Measurements from ENCODE around the gene PEPD.

Gene PEPD

DNA sequence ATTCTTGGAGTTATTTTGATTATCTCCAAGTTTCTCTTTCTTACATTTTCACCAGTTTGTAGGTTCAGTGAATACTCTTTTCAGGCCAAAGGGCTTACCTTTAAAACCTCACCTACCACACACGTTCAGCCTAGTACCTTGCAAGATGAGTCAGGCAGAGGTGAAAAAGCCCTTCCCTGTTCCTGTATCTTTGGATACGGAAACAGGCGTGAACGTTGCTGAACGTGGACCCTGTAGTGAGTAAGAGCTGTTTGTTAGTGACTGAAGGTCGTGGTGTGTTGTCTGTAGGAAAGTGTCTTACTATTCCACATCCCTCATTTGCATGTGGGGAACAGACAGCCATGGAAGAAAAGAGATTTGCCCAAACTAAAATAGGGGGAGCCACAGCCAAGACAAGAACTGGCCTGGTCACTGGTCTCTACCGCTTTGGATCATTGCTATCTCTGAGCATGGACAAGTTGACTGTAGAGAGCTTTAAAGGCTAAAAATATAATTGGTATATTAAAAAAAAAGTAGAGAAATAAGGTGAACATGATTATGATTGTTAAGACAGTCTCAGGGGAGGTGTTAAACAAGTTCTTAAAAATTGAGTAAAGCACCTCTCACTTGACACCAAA, 144.5 kb downstream of the PEPD start:
- Histone ChIP-seq H3K27ac (ENCODE audit: low read depth, low read length) (no peak overlapping the region), H3K9ac (ENCODE audit: low read length) (no peak overlapping the region), H2AFZ (ENCODE audit: low read depth, low read length, severe bottlenecking) (no peak overlapping the region), H4K20me1 (ENCODE audit: low read depth, low read length) (peaks cover 32% of the 10 kb centered on the region; the same call in 1 of the 2 replicates), H3K79me2 (ENCODE audit: insufficient read depth, low read length) (peaks cover 78% of the 10 kb centered on the region), H3K4me2 (ENCODE audit: low read depth, low read length, poor library complexity, severe bottlenecking) (no peak overlapping the region), H3K4me3 (ENCODE audit: insufficient read depth, low read length, poor library complexity, severe bottlenecking) (no peak overlapping the region), H3K9me3 (ENCODE audit: insufficient read depth, low read length) (no peaks in the 10 kb centered on the region), H3F3A (ENCODE audit: insufficient read depth) (peaks cover 6% of the 10 kb centered on the region; the same call in 1 of the 2 replicates), H3K9me2 (replicated peaks; ENCODE audit: insufficient read depth, low read length) (no peaks in the 10 kb centered on the region), H3K27me3 (ENCODE audit: low read length) (no peaks in the 10 kb centered on the region), H3K36me3 (ENCODE audit: low read length) (peaks cover 11% of the 10 kb centered on the region; the same call in 1 of the 2 replicates)
- TF ChIP-seq CTCF (IDR thresholded peaks at IDR 0.05; ENCODE audit: insufficient read depth, low read length, poor library complexity, severe bottlenecking), result no peak
- no peak for TF ChIP-seq EZH2phosphoT487 (conservative IDR thresholded peaks at IDR 0.05; ENCODE audit: low read length)

DNA sequence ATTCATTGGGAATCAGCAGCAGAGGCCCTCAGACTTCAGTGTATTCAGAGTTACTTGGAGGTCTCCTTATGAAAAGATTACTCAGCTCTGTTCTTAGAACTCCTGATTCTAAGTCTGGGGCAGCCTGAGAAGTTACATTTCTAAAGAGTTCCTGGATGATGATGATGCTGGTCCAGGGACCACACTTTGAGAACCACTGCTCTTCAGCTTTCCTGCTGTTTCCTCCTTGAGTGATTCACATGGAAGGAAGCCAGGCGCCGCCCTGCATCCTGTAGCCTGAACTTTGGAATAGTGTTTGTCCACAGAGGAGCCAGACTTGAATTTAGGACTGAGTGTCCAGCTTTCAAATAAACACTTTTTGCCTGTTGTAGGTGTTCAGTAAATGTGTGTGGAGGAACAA, 145.2 kb downstream of the PEPD start:
- Histone ChIP-seq H2AFZ (ENCODE audit: low read depth, low read length, severe bottlenecking) (no peak overlapping the region), H3K27me3 (ENCODE audit: low read length) (no peaks in the 10 kb centered on the region), H3K36me3 (ENCODE audit: low read length) (peaks cover 11% of the 10 kb centered on the region; the same call in 1 of the 2 replicates), H3K27ac (ENCODE audit: low read depth, low read length) (no peak overlapping the region), H4K20me1 (ENCODE audit: low read depth, low read length) (peaks cover 30% of the 10 kb centered on the region; the same call in 1 of the 2 replicates), H3K9me2 (replicated peaks; ENCODE audit: insufficient read depth, low read length) (no peaks in the 10 kb centered on the region), H3K9ac (ENCODE audit: low read length) (no peak overlapping the region), H3K4me2 (ENCODE audit: low read depth, low read length, poor library complexity, severe bottlenecking) (no peak overlapping the region), H3K4me3 (ENCODE audit: insufficient read depth, low read length, poor library complexity, severe bottlenecking) (no peak overlapping the region), H3F3A (ENCODE audit: insufficient read depth) (peaks cover 5% of the 10 kb centered on the region; the same call in 1 of the 2 replicates), H3K79me2 (ENCODE audit: insufficient read depth, low read length) (peaks cover 74% of the 10 kb centered on the region), H3K9me3 (ENCODE audit: insufficient read depth, low read length) (no peaks in the 10 kb centered on the region)
- TF ChIP-seq CTCF (IDR thresholded peaks at IDR 0.05; ENCODE audit: insufficient read depth, low read length, poor library complexity, severe bottlenecking), result no peak
- no peak for TF ChIP-seq EZH2phosphoT487 (conservative IDR thresholded peaks at IDR 0.05; ENCODE audit: low read length)

GRCh38 chr19:33375837-33376159, 145.8 kb downstream of the PEPD start:
- no peaks in the 10 kb centered on the region for H3K9me2 ChIP-seq (replicated peaks; ENCODE audit: insufficient read depth, low read length)
- peaks cover 27% of the 10 kb centered on the region; the same call in 1 of the 2 replicates for H4K20me1 ChIP-seq (ENCODE audit: low read depth, low read length)
- no peak overlapping the region for H2AFZ ChIP-seq (ENCODE audit: low read depth, low read length, severe bottlenecking)
- H3K4me2 ChIP-seq (ENCODE audit: low read depth, low read length, poor library complexity, severe bottlenecking), result peak overlapping the region; percentile 66
- H3K9me3 ChIP-seq (ENCODE audit: insufficient read depth, low read length), result no peaks in the 10 kb centered on the region
- peaks cover 68% of the 10 kb centered on the region for H3K79me2 ChIP-seq (ENCODE audit: insufficient read depth, low read length)
- no peak overlapping the region for H3K9ac ChIP-seq (ENCODE audit: low read length)
- no peak for TF ChIP-seq EZH2phosphoT487 (conservative IDR thresholded peaks at IDR 0.05; ENCODE audit: low read length)
- no peak for TF ChIP-seq CTCF (IDR thresholded peaks at IDR 0.05; ENCODE audit: insufficient read depth, low read length, poor library complexity, severe bottlenecking)
- no peaks in the 10 kb centered on the region for H3K27me3 ChIP-seq (ENCODE audit: low read length)
- peaks cover 10% of the 10 kb centered on the region; the same call in 1 of the 2 replicates for H3K36me3 ChIP-seq (ENCODE audit: low read length)
- H3F3A ChIP-seq (ENCODE audit: insufficient read depth), result peaks cover 5% of the 10 kb centered on the region; the same call in 1 of the 2 replicates
- no peak overlapping the region for H3K4me3 ChIP-seq (ENCODE audit: insufficient read depth, low read length, poor library complexity, severe bottlenecking)
- H3K27ac ChIP-seq (ENCODE audit: low read depth, low read length), result no peak overlapping the region
